ENCODE measurements around the gene PHLPP1.
A peak's percentile ranks its signal among the peaks of the same experiment; 100 is the strongest.

PHLPP1 gene

GRCh38 chr18:62938006-62938405 is 222.7 kb downstream of the PHLPP1 start:
- no peak overlapping the region for H3K4me3 ChIP-seq (ENCODE audit: low read depth, low read length)
- no peak for DNase-seq (ENCODE audit: low read depth)
- no peak for TF ChIP-seq CTCF (IDR thresholded peaks at IDR 0.05; ENCODE audit: insufficient read depth, low read depth, low read length, missing control alignments)

- TF ChIP-seq CTCF (IDR thresholded peaks at IDR 0.05; ENCODE audit: insufficient read depth, low read depth, low read length, missing control alignments) = no peak
- H3K4me3 ChIP-seq (ENCODE audit: low read depth, low read length) = no peak overlapping the region
- peak; percentile 46 for DNase-seq (ENCODE audit: low read depth)
Observed at GRCh38 chr18:62938487-62938886, 223.1 kb downstream of the PHLPP1 start.

GRCh38 chr18:62939433-62939832 is 224.1 kb downstream of the PHLPP1 start:
- no peak for TF ChIP-seq CTCF (IDR thresholded peaks at IDR 0.05; ENCODE audit: insufficient read depth, low read depth, low read length, missing control alignments)
- H3K4me3 ChIP-seq (ENCODE audit: low read depth, low read length) = no peak overlapping the region
- DNase-seq (ENCODE audit: low read depth) = no peak

- TF ChIP-seq CTCF (IDR thresholded peaks at IDR 0.05; ENCODE audit: insufficient read depth, low read depth, low read length, missing control alignments) = no peak
- DNase-seq (ENCODE audit: low read depth) = no peak
- H3K4me3 ChIP-seq (ENCODE audit: low read depth, low read length) = no peak overlapping the region
Observed at GRCh38 chr18:62939926-62940325, 224.6 kb downstream of the PHLPP1 start.

GRCh38 chr18:62942578-62942977 is 227.2 kb downstream of the PHLPP1 start:
- no peak overlapping the region for H3K4me3 ChIP-seq (ENCODE audit: low read depth, low read length)
- TF ChIP-seq CTCF (IDR thresholded peaks at IDR 0.05; ENCODE audit: insufficient read depth, low read depth, low read length, missing control alignments) = no peak
- DNase-seq (ENCODE audit: low read depth) = no peak

- DNase-seq (ENCODE audit: low read depth) = peak; percentile 3
- TF ChIP-seq CTCF (IDR thresholded peaks at IDR 0.05; ENCODE audit: insufficient read depth, low read depth, low read length, missing control alignments) = no peak
- no peak overlapping the region for H3K4me3 ChIP-seq (ENCODE audit: low read depth, low read length)
Observed at GRCh38 chr18:62944454-62944853, 229.1 kb downstream of the PHLPP1 start.

GRCh38 chr18:62948788-62949187 is 233.4 kb downstream of the PHLPP1 start:
- H3K4me3 ChIP-seq (ENCODE audit: low read depth, low read length) = no peak overlapping the region
- TF ChIP-seq CTCF (IDR thresholded peaks at IDR 0.05; ENCODE audit: insufficient read depth, low read depth, low read length, missing control alignments) = no peak
- no peak for DNase-seq (ENCODE audit: low read depth)

Measured in GM12865 (cell line).